Caco-2 (cell line): Measurements from ENCODE around the gene SPPL2B. TPM values are rescaled to one million over a fixed set of nuclear protein-coding genes. Genes with fewer than 3 reads are reported as not detected.

Experiments
- BruUV-seq: library from RNA; stranded (reverse); fragments of 400-500 nt; replicated peaks from 2 replicates; lab custom pipeline; 2021; lab: Mats Ljungman, UMichigan
- CTCF ChIA-PET: fragments of 300-600 bp; sonication (Branson Sonifier 250); formaldehyde crosslinking; loops from one replicate; lab custom pipeline; 2022; ENCODE audit warnings: antibody characterized with exemption; lab: Charles Lee
- POLR2A ChIA-PET: fragments of 300-600 bp; sonication (Branson Sonifier 250); formaldehyde crosslinking; loops from one replicate; lab custom pipeline; 2022; ENCODE audit warnings: antibody characterized with exemption; lab: Charles Lee
- DNase-seq, 2 experiments: peaks; one replicate each; pipeline versions ENCODE4 v3.0.0 to v3.0.0-alpha.2; 2020 to 2022
- H3K27me3 ChIP-seq: replicated peaks from 2 replicates; pipeline ENCODE4 v1.6.0; 2011; ENCODE audit warnings: low read length; ENCODE audit not compliant: control insufficient read depth, insufficient read depth
- H3K36me3 ChIP-seq: 2 replicates; pipeline ENCODE4 v1.5.1; 2011; ENCODE audit warnings: low read length; ENCODE audit not compliant: control insufficient read depth, insufficient read depth
- H3K4me1 ChIP-seq: fragments of 250-450 bp; sonication (Bioruptor Pico); 2 replicates; pipeline ENCODE4 v1.5.1; 2020; ENCODE audit warnings: mild to moderate bottlenecking
- H3K4me3 ChIP-seq: 2 replicates; pipeline ENCODE4 v1.5.1; 2011; ENCODE audit warnings: low read depth, mild to moderate bottlenecking, control low read depth, low read length
- H3K9me3 ChIP-seq: fragments of 250-450 bp; sonication (Bioruptor Pico); 2 replicates; pipeline ENCODE4 v1.5.1; 2020; ENCODE audit warnings: mild to moderate bottlenecking, moderate library complexity
- H3K27ac Mint-ChIP-seq: one replicate; pipeline ENCODE4 v1.8.0; 2022; ENCODE audit warnings: mixed read lengths; ENCODE audit not compliant: unreplicated experiment
- H3K27me3 Mint-ChIP-seq: one replicate; pipeline ENCODE4 v1.8.0; 2022; ENCODE audit warnings: mixed read lengths; ENCODE audit not compliant: insufficient read depth, unreplicated experiment
- H3K36me3 Mint-ChIP-seq: one replicate; pipeline ENCODE4 v1.8.0; 2022; ENCODE audit warnings: mild to moderate bottlenecking, mixed read lengths; ENCODE audit not compliant: insufficient read depth, unreplicated experiment
- H3K4me1 Mint-ChIP-seq: one replicate; pipeline ENCODE4 v1.8.0; 2022; ENCODE audit warnings: low read depth, mixed read lengths; ENCODE audit not compliant: unreplicated experiment
- H3K4me3 Mint-ChIP-seq: one replicate; pipeline ENCODE4 v1.8.0; 2022; ENCODE audit warnings: mild to moderate bottlenecking, moderate library complexity, mixed read lengths; ENCODE audit not compliant: unreplicated experiment
- H3K9me3 Mint-ChIP-seq: one replicate; pipeline ENCODE4 v1.8.0; 2022; ENCODE audit warnings: mixed read lengths; ENCODE audit not compliant: unreplicated experiment
- CTCF ChIP-seq, 2 experiments: fragments of 200-600 bp in 1 of 2; IDR thresholded peaks; 1 replicate in 1 of 2; 2 replicates in 1 of 2; pipeline versions ENCODE4 v1.5.1 to v1.8.0; 2011 to 2022; ENCODE audit warnings: antibody characterized with exemption in 1 of 2, control low read depth in 1 of 2, inconsistent platforms in 1 of 2, low read depth in 1 of 2, low read length in 1 of 2, mild to moderate bottlenecking in 1 of 2, moderate library complexity in 1 of 2; ENCODE audit not compliant: insufficient read depth in 1 of 2, severe bottlenecking in 1 of 2, unreplicated experiment in 1 of 2
- intact Hi-C: fragments of 100-400 bp; cut with micrococcal nuclease; formaldehyde crosslinking; loops from one replicate; pipeline ENCODE4 v1.10.0; 2022; ENCODE audit not compliant: unreplicated experiment
- total RNA-seq: library from RNA; stranded (reverse); gene quantifications from 2 replicates; pipeline ENCODE4 v1.2.3, GENCODE V29; 2022

The SPPL2B gene
- total RNA-seq, 1 experiment from 2014 or later, result 92.3 TPM

GRCh38 chr19:2359992-2360685 is 31.7 kb downstream of the SPPL2B start, which contains the start of gene TMPRSS9:
TSS of gene TMPRSS9 (plus strand) at chr19:2360265. CDS start at chr19:2389786, 29,521 bp downstream.
- TF ChIP-seq CTCF (IDR thresholded peaks at IDR 0.05; ENCODE audit: insufficient read depth in 1 of 2, low read depth in 1 of 2, low read length in 1 of 2, severe bottlenecking in 1 of 2, unreplicated experiment in 1 of 2), result no peak

DNA sequence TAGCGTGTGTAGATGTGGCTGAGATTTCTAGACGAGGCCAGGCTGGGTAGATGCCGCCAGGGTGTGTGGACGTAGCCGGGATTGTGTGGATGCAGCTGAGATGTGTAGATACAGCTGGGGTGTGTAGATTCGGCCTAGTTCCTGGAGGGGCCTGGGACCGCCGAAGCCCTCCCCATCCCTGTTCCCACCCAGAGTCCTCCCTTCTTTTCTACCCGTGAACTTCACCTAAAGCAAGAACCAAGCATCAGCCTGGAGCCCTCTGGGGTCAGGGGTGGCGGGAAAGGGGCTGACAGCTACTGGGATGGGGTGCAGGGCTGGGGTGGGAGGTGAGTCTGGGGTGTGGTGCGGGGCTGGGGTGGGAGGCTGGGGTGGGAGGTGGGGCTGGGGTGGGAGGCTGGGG is 32.3 kb downstream of the SPPL2B start:
- Histone ChIP-seq H3K4me3 (no peak overlapping the region), H3K36me3 (no peaks in the 10 kb centered on the region), H3K27me3 (no peaks in the 10 kb centered on the region), H3K4me1 (no peaks in the 10 kb centered on the region), H3K9me3 (no peaks in the 10 kb centered on the region)
- POLR2A ChIA-PET, result interaction anchor here (0.5 kb wide), 1 partner anchor 82 kb away, joined by 3 read pairs; no protein-coding TSS in a partner anchor
- BruUV-seq, result no TSS peak
- no peak for DNase-seq
- Mint-ChIP-seq H3K27me3 (no peaks in the 10 kb centered on the region), H3K36me3 (peaks cover 5% of the 10 kb centered on the region), H3K9me3 (no peaks in the 10 kb centered on the region), H3K27ac (no peak overlapping the region), H3K4me1 (no peaks in the 10 kb centered on the region), H3K4me3 (no peak overlapping the region)
- TF ChIP-seq CTCF (IDR thresholded peaks at IDR 0.05; ENCODE audit: insufficient read depth in 1 of 2, low read depth in 1 of 2, low read length in 1 of 2, severe bottlenecking in 1 of 2, unreplicated experiment in 1 of 2), result no peak
- CTCF ChIA-PET, result no interaction called here
- intact Hi-C loops, result no loop called here

More at GRCh38 chr19:2359992-2360685, 31.7 kb downstream of the SPPL2B start, which contains the start of gene TMPRSS9:
- Mint-ChIP-seq H3K9me3 (no peaks in the 10 kb centered on the region), H3K4me1 (no peaks in the 10 kb centered on the region), H3K4me3 (no peak within 1 kb of the TSS), H3K27ac (no peak within 1 kb of the TSS), H3K27me3 (no peaks in the 10 kb centered on the region), H3K36me3 (peaks cover 5% of the 10 kb centered on the region)
- H3K4me1 ChIP-seq, result no peaks in the 10 kb centered on the region
- no TSS peak for BruUV-seq
- DNase-seq, result no peak
- CTCF ChIA-PET, result no interaction called here
- H3K36me3 ChIP-seq, result no peaks in the 10 kb centered on the region
- no peaks in the 10 kb centered on the region for H3K9me3 ChIP-seq
- POLR2A ChIA-PET, result interaction anchor here (0.5 kb wide), 1 partner anchor 81 kb away, joined by 3 read pairs; no protein-coding TSS in a partner anchor
- intact Hi-C loops, result no loop called here
- H3K4me3 ChIP-seq, result no peak within 1 kb of the TSS
- no peaks in the 10 kb centered on the region for H3K27me3 ChIP-seq

- ChIA-PET POLR2A (no interaction called here), CTCF (no interaction called here)
- H3K4me3 Mint-ChIP-seq, result no peak overlapping the region
- BruUV-seq, result no TSS peak
- intact Hi-C loops, result no loop called here
- Histone ChIP-seq H3K27me3 (no peaks in the 10 kb centered on the region), H3K9me3 (no peaks in the 10 kb centered on the region), H3K4me3 (no peak overlapping the region), H3K36me3 (no peaks in the 10 kb centered on the region), H3K4me1 (no peaks in the 10 kb centered on the region)
- H3K9me3 Mint-ChIP-seq, result no peaks in the 10 kb centered on the region
- H3K27ac Mint-ChIP-seq, result no peak overlapping the region
- no peak for TF ChIP-seq CTCF (IDR thresholded peaks at IDR 0.05; ENCODE audit: insufficient read depth in 1 of 2, low read depth in 1 of 2, low read length in 1 of 2, severe bottlenecking in 1 of 2, unreplicated experiment in 1 of 2)
- H3K27me3 Mint-ChIP-seq, result no peaks in the 10 kb centered on the region
- peaks cover 5% of the 10 kb centered on the region for H3K36me3 Mint-ChIP-seq
- H3K4me1 Mint-ChIP-seq, result no peaks in the 10 kb centered on the region
- no peak for DNase-seq
Observed at GRCh38 chr19:2361246-2362045, 33.0 kb downstream of the SPPL2B start.
